Activated naive CD8-positive, alpha-beta T cell treated with anti-CD3 and anti-CD28 coated beads, Interleukin-2, amount 10 ng/mL, durations not matched to agents 7 days and 5 days (primary cell): Measurements from ENCODE around the gene AGPAT4. TPM values are rescaled to one million over a fixed set of nuclear protein-coding genes. Genes with fewer than 3 reads are reported as not detected.

Source experiments
- ATAC-seq: fragments of 150-1000 bp; cut with Tn5 transposase; one replicate; pipeline ENCODE4 v1.10.0; 2021; ENCODE audit warnings: low read depth, moderate library complexity
- POLR2A ChIA-PET: fragments of 350-600 bp; sonication (Branson Sonifier 250); formaldehyde crosslinking; loops from one replicate; lab custom pipeline; 2021; ENCODE audit warnings: antibody characterized with exemption; lab: Charles Lee
- DNase-seq: peaks from one replicate; pipeline ENCODE4 v3.0.0; 2021
- H3K27ac Mint-ChIP-seq: one replicate; pipeline ENCODE4 v1.8.0; 2022; ENCODE audit warnings: mild to moderate bottlenecking, mixed read lengths
- H3K27me3 Mint-ChIP-seq: one replicate; pipeline ENCODE4 v1.8.0; 2022; ENCODE audit warnings: mild to moderate bottlenecking, moderate library complexity, mixed read lengths
- H3K36me3 Mint-ChIP-seq: one replicate; pipeline ENCODE4 v1.8.0; 2021; ENCODE audit warnings: mild to moderate bottlenecking, mixed read lengths
- H3K4me1 Mint-ChIP-seq: one replicate; pipeline ENCODE4 v1.8.0; 2021; ENCODE audit warnings: mixed read lengths
- H3K4me3 Mint-ChIP-seq: one replicate; pipeline ENCODE4 v1.8.0; 2022; ENCODE audit warnings: mild to moderate bottlenecking, moderate library complexity, mixed read lengths
- H3K9me3 Mint-ChIP-seq: one replicate; pipeline ENCODE4 v1.8.0; 2021; ENCODE audit warnings: mixed read lengths
- total RNA-seq, 2 experiments: library from RNA; stranded (reverse); gene quantifications; one replicate each; pipeline ENCODE4 v1.2.3, GENCODE V29; 2021

Gene AGPAT4
- total RNA-seq, 2 experiments from 2014 or later, result 2.7 to 4.9 TPM

- POLR2A ChIA-PET, result no interaction called here
- Mint-ChIP-seq H3K9me3 (peaks cover 4% of the 10 kb centered on the region), H3K27me3 (no peaks in the 10 kb centered on the region), H3K4me1 (peaks cover 12% of the 10 kb centered on the region), H3K36me3 (peaks cover 37% of the 10 kb centered on the region), H3K27ac (no peak overlapping the region), H3K4me3 (no peak overlapping the region)
- ATAC-seq (no peak), DNase-seq (no peak)
Observed at GRCh38 chr6:161115468-161115867, 158.4 kb downstream of the AGPAT4 start.

GRCh38 chr6:161111261-161111660 lies 162.6 kb downstream of the AGPAT4 start:
- no peak for DNase-seq
- Mint-ChIP-seq H3K36me3 (peaks cover 30% of the 10 kb centered on the region), H3K27me3 (no peaks in the 10 kb centered on the region), H3K9me3 (no peaks in the 10 kb centered on the region), H3K4me3 (peak overlapping the region; percentile 10), H3K4me1 (peaks cover 12% of the 10 kb centered on the region), H3K27ac (peak overlapping the region; percentile 83)
- POLR2A ChIA-PET, result interaction anchor here (1.5 kb wide), 1 partner anchor 163 kb away, joined by 5 read pairs; the partner anchor contains the start of gene AGPAT4
- peak; percentile 96 for ATAC-seq

- no peaks in the 10 kb centered on the region for H3K9me3 Mint-ChIP-seq
- ATAC-seq (no peak), DNase-seq (no peak)
- H3K27me3 Mint-ChIP-seq, result no peaks in the 10 kb centered on the region
- peaks cover 24% of the 10 kb centered on the region for H3K36me3 Mint-ChIP-seq
- H3K27ac Mint-ChIP-seq, result no peak overlapping the region
- POLR2A ChIA-PET, result no interaction called here
- no peak overlapping the region for H3K4me3 Mint-ChIP-seq
- peaks cover 11% of the 10 kb centered on the region for H3K4me1 Mint-ChIP-seq
Observed at GRCh38 chr6:161110028-161110779, 163.7 kb downstream of the AGPAT4 start.

DNA sequence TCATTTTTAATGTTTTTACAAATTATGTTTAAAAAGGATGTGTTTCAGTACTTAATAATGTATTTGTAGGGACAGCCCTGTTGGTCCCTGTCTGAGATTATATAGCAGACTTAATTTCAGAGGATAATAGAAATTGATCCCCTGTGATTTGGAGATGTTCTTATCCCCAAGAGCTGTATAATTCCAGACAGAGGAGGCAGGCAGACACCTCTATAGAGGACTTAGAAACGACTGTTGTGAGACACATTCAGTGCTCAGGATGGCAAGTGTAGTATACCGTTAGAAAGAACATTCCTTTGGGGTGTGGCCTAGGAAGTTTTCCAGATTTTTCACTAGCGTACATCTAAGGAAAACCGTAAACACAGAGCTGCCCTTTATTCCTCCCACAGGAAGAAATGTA lies 164.5 kb downstream of the AGPAT4 start:
- peaks cover 14% of the 10 kb centered on the region for H3K4me1 Mint-ChIP-seq
- no peak for ATAC-seq
- no peaks in the 10 kb centered on the region for H3K27me3 Mint-ChIP-seq
- H3K27ac Mint-ChIP-seq, result no peak overlapping the region
- no peak for DNase-seq
- H3K9me3 Mint-ChIP-seq, result no peaks in the 10 kb centered on the region
- POLR2A ChIA-PET, result no interaction called here
- peaks cover 27% of the 10 kb centered on the region for H3K36me3 Mint-ChIP-seq
- H3K4me3 Mint-ChIP-seq, result no peak overlapping the region

GRCh38 chr6:161108916-161109315 lies 164.9 kb downstream of the AGPAT4 start:
- POLR2A ChIA-PET, result no interaction called here
- DNase-seq, result no peak
- no peaks in the 10 kb centered on the region for H3K27me3 Mint-ChIP-seq
- no peaks in the 10 kb centered on the region for H3K9me3 Mint-ChIP-seq
- peaks cover 14% of the 10 kb centered on the region for H3K4me1 Mint-ChIP-seq
- no peak overlapping the region for H3K27ac Mint-ChIP-seq
- ATAC-seq, result no peak
- no peak overlapping the region for H3K4me3 Mint-ChIP-seq
- peaks cover 27% of the 10 kb centered on the region for H3K36me3 Mint-ChIP-seq

GRCh38 chr6:161107779-161108730 lies 165.8 kb downstream of the AGPAT4 start:
- Mint-ChIP-seq H3K4me1 (peaks cover 14% of the 10 kb centered on the region), H3K36me3 (peaks cover 32% of the 10 kb centered on the region), H3K4me3 (no peak overlapping the region), H3K9me3 (peaks cover 2% of the 10 kb centered on the region), H3K27ac (no peak overlapping the region), H3K27me3 (no peaks in the 10 kb centered on the region)
- POLR2A ChIA-PET, result no interaction called here
- DNase-seq (no peak), ATAC-seq (no peak)

- H3K9me3 Mint-ChIP-seq, result peaks cover 2% of the 10 kb centered on the region
- DNase-seq, result no peak
- no peak for ATAC-seq
- POLR2A ChIA-PET, result no interaction called here
- no peak overlapping the region for H3K4me3 Mint-ChIP-seq
- H3K27ac Mint-ChIP-seq, result no peak overlapping the region
- peaks cover 25% of the 10 kb centered on the region for H3K36me3 Mint-ChIP-seq
- H3K27me3 Mint-ChIP-seq, result no peaks in the 10 kb centered on the region
- H3K4me1 Mint-ChIP-seq, result peaks cover 3% of the 10 kb centered on the region
Observed at GRCh38 chr6:161105408-161105807, 168.5 kb downstream of the AGPAT4 start.

DNA sequence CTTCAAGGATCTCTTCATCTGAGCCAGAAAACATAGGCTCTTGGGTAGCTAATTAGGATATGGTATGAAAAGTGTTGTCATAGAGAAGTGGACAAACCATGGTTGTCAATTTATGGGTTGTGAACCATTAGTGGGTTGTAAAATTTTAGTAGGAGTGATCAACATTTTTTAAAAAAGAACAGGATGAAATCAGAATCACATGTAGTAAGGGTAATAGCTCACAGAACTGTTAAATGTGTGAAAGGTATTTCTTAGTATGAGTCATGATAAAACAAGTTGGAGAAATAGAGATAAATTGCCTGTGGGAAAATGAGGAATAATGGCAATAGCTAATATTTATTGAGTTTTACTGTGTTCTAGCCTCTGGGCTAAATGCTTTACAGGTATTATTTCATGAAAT lies 168.9 kb downstream of the AGPAT4 start:
- peaks cover 3% of the 10 kb centered on the region for H3K4me1 Mint-ChIP-seq
- H3K27me3 Mint-ChIP-seq, result no peaks in the 10 kb centered on the region
- H3K36me3 Mint-ChIP-seq, result peaks cover 21% of the 10 kb centered on the region
- H3K27ac Mint-ChIP-seq, result no peak overlapping the region
- H3K4me3 Mint-ChIP-seq, result no peak overlapping the region
- ATAC-seq, result no peak
- no peak for DNase-seq
- H3K9me3 Mint-ChIP-seq, result peaks cover 2% of the 10 kb centered on the region
- POLR2A ChIA-PET, result no interaction called here

GRCh38 chr6:161103475-161103874 lies 170.4 kb downstream of the AGPAT4 start:
- ATAC-seq (no peak), DNase-seq (no peak)
- Mint-ChIP-seq H3K27ac (peak overlapping the region; percentile 3), H3K9me3 (peaks cover 2% of the 10 kb centered on the region), H3K4me3 (no peak overlapping the region), H3K27me3 (no peaks in the 10 kb centered on the region), H3K4me1 (peaks cover 3% of the 10 kb centered on the region), H3K36me3 (peaks cover 16% of the 10 kb centered on the region)
- POLR2A ChIA-PET, result no interaction called here

- no peak overlapping the region for H3K4me3 Mint-ChIP-seq
- H3K9me3 Mint-ChIP-seq, result peaks cover 2% of the 10 kb centered on the region
- H3K27ac Mint-ChIP-seq, result no peak overlapping the region
- no peaks in the 10 kb centered on the region for H3K27me3 Mint-ChIP-seq
- DNase-seq (no peak), ATAC-seq (no peak)
- H3K4me1 Mint-ChIP-seq, result peaks cover 3% of the 10 kb centered on the region
- POLR2A ChIA-PET, result no interaction called here
- peaks cover 17% of the 10 kb centered on the region for H3K36me3 Mint-ChIP-seq
Observed at GRCh38 chr6:161101517-161101916, 172.3 kb downstream of the AGPAT4 start.

- no peak for ATAC-seq
- Mint-ChIP-seq H3K27me3 (no peaks in the 10 kb centered on the region), H3K36me3 (peaks cover 15% of the 10 kb centered on the region), H3K27ac (no peak overlapping the region), H3K4me1 (peaks cover 3% of the 10 kb centered on the region), H3K9me3 (peaks cover 2% of the 10 kb centered on the region), H3K4me3 (no peak overlapping the region)
- POLR2A ChIA-PET, result no interaction called here
- no peak for DNase-seq
Observed at GRCh38 chr6:161100072-161100471, 173.8 kb downstream of the AGPAT4 start.

DNA sequence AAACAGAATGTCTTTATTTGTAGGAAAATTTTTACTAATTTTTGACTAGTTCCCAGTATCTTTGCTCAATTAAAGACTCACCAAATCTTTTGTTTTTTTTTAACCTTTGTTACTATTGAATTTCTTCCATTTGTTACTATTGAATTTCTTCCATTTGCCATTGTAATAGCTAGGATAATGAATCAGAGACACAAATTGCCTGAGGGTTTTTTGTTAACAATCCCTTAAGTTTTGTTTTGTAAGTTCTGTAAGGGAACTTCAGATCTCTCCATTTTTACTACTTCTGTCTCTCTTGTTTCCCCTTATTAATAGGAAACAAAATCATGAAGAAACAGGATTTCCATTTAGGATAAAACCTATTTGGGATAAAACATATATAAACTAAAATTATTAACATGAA lies 177.9 kb downstream of the AGPAT4 start:
- H3K27ac Mint-ChIP-seq, result no peak overlapping the region

DNA sequence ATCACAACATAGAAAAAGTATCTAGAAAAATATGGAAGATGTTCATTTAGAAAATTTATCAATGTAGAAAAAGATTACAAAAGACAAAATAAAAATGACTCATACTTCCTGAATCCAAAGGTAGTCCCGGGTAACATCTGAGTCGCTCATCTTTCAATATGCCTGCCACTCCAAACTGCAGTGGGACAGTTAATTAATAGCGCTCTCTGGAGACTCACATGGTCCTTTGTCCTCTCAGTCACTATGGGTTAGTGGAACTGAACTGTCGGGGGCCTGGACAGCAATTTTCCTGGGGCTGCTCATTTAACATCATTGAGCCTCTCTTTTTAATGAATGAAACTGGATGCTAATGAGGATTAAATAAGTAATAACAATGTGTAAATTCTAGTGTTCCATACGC lies 178.9 kb downstream of the AGPAT4 start:
- H3K4me3 Mint-ChIP-seq, result no peak overlapping the region
- POLR2A ChIA-PET, result no interaction called here
- no peaks in the 10 kb centered on the region for H3K4me1 Mint-ChIP-seq
- peaks cover 10% of the 10 kb centered on the region for H3K36me3 Mint-ChIP-seq
- no peak for DNase-seq
- no peak overlapping the region for H3K27ac Mint-ChIP-seq
- H3K27me3 Mint-ChIP-seq, result no peaks in the 10 kb centered on the region
- no peak for ATAC-seq
- no peaks in the 10 kb centered on the region for H3K9me3 Mint-ChIP-seq

More for the DNA sequence above, 177.9 kb downstream of the AGPAT4 start:
- no peak for ATAC-seq
- POLR2A ChIA-PET, result no interaction called here
- no peaks in the 10 kb centered on the region for H3K4me1 Mint-ChIP-seq
- no peak for DNase-seq
- no peaks in the 10 kb centered on the region for H3K9me3 Mint-ChIP-seq
- no peaks in the 10 kb centered on the region for H3K27me3 Mint-ChIP-seq
- H3K4me3 Mint-ChIP-seq, result no peak overlapping the region
- H3K36me3 Mint-ChIP-seq, result peaks cover 10% of the 10 kb centered on the region
